NCI-H345 (cell line): ENCODE data around the gene GPR75.
"Not testable (repeated sequence)": the region's sequence is repeated elsewhere in the genome, so short reads cannot be mapped to it uniquely, and the experiment has no call there.

Experiments
- DNase-seq: peaks from one replicate; lab custom pipeline; 2025; lab: John Stamatoyannopoulos, UW

Gene GPR75

DNA sequence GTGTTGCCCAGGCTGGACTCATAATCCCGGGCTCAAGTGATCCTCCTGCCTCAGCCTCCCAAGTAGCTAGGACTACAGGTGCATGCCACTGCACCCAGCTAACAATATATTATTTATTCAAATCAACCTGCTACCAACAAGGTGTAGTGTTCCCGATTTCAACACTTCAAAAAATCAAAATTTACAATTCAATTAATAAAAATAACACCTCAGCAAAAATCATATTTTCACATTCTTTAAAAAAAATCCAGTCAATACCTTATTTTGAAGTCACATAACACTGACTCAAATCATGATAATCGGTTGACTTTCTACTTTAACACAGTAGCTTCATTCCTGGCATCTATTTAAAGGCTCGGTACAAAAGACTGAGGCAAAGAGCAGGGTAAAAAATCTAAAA lies 7.2 kb downstream of the GPR75 start:
- no peak for DNase-seq

DNA sequence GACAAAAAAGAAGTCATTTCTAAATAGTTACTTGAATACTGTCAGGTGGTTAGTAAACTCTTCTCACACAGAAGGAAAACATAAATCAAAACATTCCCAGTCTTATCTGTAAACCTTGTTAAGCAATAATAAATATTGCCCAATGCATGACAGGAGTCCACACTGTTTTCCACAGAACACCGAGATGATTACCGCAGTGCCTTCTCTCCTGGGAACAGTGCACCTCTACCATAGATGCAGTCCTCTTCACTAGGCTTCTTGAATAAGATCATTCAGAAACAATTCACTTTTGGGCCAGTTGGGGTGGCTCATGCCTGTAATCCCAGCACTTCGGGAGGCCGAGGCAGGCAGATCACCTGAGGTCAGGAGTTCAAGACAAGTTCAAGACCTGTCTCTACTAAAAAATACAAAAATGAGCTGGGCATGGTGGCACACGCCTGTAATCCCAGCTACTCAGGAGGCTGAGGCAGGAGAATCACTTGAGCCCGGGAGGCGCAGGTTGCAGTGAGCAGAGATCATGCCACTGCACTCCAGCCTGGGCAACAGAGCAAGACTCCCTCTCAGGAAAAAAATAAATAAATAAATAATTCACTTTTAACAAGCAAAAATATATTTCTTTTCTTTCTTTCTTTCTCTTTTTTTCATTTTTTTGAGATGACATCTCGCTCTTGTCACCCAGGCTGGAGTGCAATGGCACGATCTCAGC lies 8.6 kb downstream of the GPR75 start:
- DNase-seq = not testable (repeated sequence)

DNA sequence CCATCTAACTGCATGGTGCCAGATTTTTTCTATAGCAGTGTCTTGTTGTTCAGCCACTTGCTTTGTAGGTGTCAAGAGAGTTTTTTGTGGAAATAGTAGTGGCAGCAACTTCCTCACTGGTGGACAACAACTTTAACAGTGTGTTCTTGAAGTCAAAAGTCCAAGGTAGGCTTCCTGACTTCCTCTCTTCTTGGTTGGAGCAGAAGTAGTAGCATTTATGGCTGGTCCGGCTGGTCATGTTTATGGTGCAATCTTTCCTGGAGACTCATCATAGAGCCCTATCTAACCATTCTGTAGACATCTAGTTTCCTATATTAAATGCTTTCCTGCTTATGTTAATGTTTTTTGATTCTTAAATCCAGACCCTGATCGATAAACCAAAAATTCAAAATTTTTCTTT lies 11.7 kb downstream of the GPR75 start:
- no peak for DNase-seq

DNA sequence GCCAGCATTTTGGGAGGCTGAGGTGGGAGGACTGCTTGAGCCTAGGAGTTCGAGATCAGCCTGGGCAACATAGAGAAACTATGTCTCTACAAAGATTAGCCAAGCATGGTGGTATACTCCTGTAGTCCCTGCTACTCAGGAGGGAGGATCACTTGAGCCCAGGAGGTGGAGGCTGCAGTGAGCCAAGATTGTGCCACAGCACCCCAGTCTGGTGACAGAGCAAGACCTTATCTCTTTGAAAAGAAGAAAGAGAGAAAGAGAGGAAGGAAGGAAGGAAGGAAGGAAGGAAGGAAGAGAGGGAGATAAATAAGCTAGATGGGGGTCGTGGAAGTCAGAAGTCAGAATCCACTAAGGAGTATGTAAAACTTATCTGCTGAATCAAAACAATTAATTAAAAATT lies 16.2 kb downstream of the GPR75 start:
- no peak for DNase-seq

DNA sequence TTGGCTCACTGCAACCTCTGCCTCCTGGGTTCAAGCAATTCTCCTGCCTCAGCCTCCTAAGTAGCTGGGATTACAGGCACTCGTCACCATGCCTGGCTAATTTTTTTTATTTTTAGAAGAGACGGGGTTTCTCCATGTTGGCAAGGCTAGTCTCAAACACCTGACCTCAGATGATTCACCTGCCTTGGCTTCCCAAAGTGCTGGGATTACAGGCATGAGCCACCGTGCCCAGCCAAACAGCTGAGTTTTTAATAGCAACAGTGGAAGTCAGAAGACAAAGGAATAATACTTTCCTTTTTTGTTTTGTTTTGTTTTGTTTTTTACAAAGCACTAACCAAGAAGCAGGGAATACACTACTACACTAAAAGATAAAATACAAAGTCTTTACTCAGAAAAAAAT lies 16.9 kb downstream of the GPR75 start:
- no peak for DNase-seq

DNA sequence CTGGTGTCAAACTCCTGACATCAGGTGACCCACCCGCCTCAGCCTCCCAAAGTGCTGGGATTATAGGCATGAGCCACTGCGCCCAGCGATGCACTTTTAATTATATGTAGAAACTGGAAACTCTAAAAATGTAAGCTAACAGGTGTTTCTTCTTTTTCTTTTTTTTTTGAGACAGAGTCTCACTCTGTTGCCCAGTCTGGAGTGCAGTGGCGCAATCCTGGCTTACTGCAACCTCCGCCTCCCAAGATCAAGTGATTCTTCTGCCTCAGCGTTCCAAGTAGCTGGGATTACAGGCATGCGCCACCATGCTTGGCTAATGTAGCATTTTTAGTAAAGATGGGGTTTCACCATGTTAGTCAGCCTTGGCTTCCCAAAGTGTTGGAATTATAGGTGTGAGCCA lies 18.1 kb downstream of the GPR75 start:
- DNase-seq = not testable (repeated sequence)

DNA sequence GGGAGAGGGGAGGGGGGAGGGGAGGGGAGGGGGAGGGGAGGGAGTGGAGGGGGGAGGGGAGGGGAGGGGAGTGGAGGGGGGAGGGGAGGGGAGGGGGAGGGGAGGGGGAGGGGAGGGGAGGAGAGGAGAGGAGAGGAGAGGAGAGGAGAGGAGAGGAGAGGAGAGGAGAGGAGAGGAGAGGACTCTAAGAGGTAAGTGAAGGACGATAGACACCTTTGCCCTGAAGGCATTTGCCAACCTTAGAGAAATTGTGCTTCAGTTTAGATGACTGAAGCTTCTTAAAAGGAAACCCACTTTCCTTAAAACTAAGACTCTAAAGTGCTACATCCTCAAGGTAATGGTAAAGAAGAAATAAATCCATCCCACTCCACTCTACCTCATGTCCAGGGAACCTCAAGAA lies 19.2 kb downstream of the GPR75 start:
- no peak for DNase-seq

DNA sequence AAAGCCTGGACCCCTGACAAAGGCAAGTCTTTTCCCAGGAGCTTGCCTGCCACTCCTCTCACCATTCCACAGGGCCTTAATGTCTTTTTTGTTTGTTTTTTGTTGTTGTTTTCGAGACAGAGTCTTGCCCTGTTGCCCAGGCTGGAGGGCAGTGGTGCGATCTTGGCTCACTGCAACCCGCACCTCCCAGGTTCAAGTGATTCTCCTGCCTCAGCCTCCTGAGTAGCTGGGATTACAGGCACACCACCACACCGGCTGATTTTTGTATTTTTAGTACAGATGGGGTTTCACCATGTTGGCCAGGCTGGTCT lies 29.8 kb downstream of the GPR75 start:
- DNase-seq = not testable (repeated sequence)

DNA sequence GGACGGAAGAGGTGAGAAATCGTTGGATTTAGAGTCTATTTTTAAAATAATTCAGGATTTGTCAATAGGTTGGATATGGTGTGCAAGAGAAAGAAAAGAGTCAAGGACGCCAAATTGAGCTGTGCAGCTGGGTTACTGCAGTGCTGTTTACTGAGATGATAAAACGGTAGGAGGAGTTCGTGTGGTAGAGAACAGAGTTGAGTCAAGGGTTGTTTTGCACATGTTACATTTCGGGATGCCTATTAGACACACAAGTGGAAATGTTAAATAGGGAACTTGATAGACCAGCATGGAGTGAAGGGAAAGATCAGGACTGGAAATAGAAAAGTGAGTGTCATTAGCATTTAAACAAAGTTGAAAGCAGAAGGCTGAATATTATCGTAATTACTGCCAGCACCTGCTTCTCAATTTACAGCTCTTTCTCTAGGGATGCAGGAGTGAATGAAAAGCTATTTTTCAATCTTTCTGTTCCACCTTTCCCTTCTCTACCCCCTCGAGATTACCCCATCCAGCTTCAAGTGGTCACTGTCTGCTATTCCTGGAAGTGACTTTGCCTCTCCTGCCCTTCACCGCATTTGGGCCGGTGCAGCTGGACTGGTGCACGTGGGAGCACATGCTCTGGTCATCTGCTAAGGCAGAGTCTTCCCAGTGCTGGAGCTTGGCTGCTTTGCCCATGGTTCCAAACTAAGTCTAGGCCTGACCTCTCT lies 30.3 kb downstream of the GPR75 start:
- DNase-seq = no peak

DNA sequence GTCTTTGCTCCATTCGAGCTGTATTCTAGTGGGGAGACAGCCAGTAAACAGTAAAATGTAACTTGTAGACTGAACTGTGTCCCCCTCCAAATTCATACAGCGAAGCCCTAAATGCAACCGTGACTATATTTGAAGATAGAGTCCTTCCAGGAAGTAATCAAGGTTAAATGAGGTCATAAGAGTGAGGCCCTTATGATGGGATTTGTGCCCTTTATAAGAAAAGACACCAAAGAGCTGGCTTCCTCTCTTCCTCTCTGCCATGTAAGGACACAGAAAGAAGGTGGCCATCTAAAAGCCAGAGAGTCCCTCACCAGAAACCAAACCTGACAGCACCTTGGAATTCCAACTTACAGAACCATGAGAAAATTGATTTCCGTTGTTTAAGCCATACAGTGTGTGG lies 31.4 kb downstream of the GPR75 start:
- DNase-seq = no peak

DNA sequence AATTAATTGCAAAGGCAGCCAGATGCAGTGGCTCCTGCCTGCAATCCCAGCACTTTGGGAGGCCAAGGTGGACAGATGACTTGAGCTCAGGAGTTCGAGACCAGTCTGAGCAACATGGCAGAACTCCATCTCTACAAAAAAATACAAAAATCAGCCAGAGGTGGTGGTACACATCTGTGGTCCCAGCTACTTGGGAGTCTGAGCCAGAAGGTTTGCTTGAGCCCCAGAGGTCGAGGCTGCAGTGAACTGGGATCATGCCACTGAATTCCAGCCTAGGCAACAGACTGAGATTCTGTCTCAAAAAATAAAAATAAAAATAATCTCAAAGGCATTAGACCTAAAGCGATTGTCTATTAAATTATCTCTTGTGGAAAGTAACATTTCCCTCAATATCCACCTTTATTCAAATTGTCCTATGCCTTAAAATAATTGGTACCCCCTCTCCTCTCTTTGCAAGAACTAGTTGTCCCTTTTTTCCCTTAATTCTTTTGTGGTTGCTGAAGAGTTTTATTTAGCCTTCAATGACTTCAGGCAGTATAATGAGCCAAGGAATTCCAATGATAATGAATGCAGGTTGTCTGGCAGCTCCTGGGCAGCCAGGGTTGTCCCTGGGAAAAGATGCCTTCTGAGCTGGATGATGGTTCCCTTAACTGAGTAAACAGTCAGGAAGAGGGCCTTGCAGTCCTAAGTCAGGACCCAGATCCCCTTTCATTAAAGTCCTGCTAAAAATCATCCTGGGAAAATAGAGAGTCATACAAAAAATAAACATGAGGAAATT lies 32.2 kb downstream of the GPR75 start:
- DNase-seq = no peak

DNA sequence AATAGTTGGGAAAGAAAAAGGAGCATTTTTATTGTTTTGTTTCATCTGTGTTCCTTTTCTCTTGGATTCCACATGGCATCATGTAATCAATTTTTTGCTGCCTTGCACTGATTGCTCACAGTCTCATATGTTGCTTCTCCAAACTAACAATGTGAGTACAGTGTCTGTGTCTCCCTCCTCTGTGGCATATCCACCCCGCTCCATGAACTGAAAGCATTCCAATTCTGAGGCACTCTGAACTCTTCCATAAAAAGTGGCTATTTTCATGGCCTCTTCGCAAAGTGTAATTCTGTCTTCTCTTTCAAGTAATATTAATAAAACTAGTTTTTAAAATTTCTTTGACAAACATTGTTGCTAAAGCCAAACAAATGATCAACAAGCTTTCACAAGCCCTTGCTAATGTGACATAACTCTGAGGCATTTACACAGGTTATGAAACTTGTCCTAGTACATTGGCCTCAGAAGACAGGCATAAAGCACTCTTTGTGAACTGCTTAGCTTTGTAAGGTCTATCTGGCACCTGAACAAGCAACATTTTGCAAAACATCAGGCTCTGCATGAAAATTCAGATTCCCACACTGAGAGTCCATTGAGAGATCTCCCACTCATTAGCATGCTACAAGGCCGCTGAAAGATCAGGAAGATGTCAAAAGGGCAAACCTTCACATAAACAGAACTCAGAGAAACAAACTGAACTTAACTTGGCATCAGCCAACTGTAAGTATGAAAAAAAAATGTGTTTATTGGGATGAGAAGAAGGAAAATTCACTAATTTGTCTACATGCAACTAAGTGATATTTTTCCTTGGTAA lies 33.0 kb downstream of the GPR75 start:
- no peak for DNase-seq

DNA sequence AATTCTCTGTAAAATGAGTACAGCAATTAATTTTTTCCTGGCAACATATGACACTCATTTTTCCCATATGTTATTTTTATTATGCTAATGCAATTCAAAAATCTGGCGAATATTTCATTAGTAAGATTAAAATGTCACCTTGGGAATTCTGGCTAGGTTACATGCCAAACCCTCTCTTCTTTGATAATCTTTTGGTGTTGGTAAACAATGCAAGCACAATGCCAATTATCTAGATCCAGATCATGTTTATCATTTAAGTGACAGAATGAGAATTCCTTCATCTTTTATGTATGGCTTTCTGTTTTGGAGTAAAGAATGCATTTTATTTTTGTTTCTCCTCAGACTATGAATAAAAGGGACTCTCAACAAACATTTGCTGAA lies 33.7 kb downstream of the GPR75 start:
- no peak for DNase-seq

DNA sequence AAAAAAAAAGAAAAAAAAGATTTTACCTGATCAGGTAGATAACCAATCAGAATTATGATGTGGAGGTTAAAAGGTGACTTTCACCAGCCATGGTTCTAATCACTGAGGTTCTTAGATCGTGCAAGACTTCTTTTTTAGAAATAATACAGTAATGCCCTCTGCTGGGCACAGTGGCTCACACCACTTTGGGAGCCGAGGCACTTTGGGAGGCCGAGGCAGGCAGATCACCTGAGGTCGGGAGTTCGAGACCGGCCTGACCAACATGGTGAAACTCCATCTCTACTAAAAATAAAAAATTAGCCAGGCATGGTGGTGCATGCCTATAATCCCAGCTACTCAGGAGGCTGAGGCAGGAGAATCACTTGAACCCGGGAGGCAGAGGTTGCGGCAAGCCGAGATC lies 36.1 kb downstream of the GPR75 start:
- not testable (repeated sequence) for DNase-seq

DNA sequence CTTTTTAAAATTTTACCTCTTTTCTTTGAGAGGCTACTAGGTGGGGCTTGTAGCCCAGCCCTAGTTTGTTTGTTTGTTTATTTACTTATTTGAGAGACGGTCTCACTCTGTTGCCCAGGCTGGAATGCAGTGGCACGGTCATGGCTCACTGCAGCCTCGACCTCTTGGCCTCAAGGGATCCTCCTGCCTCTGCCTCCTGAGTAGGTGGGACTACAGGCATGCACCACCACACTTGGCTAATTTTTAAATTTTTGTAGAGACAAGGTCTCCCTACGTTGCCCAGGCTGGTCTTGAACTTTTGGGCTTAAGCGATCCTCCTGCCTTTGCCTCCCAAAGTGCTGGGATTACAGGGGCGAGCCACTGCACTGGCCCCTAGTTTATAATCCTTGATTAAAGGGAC lies 38.0 kb downstream of the GPR75 start:
- no peak for DNase-seq

DNA sequence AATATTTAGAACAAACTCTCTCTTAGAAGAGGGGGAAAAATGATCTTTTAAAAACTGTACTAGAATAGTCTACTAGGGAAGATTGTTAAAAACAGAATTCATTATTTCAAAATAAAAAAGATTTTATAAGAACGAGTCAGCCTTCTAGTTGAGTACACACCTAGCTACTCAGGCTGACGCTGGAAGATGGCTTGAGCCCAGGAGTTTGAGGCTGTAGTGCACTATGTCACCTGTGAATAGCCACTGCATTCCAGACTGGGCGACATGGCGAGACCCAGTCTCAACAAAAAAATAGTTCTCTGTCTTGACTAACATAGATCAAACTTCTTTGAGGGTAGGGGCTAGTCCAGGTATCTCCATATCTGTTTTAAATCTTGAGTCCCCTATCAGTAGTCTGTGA lies 39.1 kb downstream of the GPR75 start:
- no peak for DNase-seq

DNA sequence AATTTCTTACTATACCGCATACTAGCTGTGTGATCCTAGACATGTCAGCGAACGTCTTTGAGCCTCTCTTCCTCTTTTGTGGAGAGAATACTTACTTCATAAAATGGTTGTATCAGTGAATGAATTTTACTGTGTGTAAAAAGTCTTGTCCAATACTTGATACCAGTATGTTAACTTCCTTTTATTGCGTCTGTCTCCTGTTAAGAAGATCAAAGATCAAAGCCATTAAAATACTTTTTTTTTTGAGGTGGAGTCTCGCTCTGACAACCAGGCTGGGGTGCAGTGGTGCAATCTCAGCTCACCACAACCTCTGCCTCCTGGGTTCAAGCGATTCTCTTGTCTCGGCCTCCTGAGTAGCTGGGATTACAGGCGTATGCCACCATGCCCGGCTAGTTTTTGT lies 39.7 kb downstream of the GPR75 start:
- DNase-seq = no peak

DNA sequence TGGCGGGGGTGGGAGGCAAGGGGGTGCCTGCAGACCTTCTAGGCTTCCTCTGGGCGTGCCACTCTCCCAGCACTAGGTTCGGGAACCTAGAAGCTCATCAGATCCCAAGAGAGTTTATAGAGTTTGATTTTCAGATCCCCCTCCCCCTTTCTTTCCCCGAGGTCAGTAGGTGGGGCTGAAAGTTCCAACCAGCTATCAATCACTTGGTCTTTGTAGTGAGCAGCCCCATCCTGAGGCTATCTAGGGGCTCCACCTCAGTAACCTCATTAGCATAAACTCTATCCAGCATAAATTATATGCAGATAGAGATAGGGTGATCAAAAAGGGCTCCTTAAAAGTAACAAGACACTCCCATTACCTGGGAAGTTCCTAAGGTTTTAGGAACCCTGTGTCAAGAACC lies 40.1 kb downstream of the GPR75 start:
- DNase-seq = no peak

DNA sequence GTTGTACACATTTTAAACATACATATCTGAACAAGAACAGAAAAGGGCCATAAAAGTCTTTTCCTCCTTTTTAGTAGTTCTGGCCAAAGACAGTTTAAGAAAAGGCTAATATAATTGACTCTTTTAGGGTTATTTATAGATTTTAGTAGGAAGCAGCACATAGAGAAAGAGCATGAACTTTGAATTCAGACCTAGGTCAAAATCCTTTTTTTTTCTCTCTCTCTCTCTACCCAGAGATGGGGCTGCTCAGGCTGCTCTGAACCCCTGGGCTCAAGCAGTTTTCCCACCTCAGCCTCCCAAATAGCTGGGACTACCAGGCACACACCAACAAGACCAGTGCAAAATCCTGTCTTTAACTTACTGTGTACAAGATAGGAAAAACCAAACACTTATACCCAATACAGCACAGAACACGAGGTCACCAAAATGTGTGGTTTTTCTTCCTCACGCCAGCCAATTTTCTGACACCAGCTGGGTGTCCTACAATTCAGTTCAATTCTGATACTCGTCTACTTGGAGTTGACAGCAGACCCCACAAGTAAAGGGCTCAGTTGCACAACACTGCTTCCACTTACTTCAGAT lies 40.8 kb downstream of the GPR75 start:
- no peak for DNase-seq

DNA sequence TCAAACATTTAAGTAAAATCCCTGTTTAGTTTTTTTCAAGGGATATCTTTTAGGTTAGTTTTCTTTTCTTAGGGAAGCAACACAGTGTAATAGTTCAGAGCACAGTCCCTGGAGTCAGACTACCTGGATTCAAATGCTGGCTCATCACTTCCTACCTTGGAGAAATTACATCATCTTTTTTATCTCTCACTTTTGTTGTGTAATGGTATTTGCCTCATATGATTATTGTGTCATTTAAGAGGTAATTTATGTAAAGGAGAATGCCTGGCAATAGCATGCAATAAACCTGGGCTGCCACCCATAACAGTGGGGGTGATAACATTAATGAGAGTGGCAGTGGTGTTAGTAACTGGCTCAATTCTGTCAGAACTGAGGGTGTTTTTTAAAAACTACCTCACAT lies 46.6 kb downstream of the GPR75 start:
- DNase-seq = no peak

DNA sequence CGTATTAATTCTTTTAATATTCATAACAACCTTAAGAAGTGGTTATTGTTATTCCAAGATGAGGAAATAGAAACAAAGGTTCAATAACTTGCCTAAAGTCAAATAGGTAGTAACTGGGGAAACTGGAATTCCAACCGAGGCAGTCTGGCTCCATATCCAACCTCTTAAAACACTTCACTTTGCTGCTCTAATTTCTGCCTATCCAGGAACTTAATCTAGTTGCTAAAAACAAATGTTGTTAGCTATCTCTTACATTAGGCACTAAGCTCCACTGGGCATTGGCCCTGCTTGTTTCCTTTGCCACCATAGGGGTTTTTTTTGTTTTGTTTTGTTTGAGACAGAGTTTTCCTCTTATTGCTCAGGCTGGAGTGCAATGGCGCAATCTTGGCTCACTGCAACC lies 48.2 kb downstream of the GPR75 start:
- no peak for DNase-seq
